GM12892 (cell line): ENCODE data around the gene TMEM213.

Experiments used
- POLR2A ChIP-seq: IDR thresholded peaks from 2 replicates; pipeline ENCODE4 v1.6.1; 2011; ENCODE audit warnings: low read depth, low read length, control low read depth
- POLR2AphosphoS5 ChIP-seq: IDR thresholded peaks from 2 replicates; pipeline ENCODE4 v1.6.1; 2011; ENCODE audit warnings: low read depth, low read length, control low read depth
- TAF1 ChIP-seq: IDR thresholded peaks from 2 replicates; pipeline ENCODE4 v1.6.1; 2011; ENCODE audit warnings: low read depth, mild to moderate bottlenecking, control low read depth, low read length, borderline replicate concordance

DNA sequence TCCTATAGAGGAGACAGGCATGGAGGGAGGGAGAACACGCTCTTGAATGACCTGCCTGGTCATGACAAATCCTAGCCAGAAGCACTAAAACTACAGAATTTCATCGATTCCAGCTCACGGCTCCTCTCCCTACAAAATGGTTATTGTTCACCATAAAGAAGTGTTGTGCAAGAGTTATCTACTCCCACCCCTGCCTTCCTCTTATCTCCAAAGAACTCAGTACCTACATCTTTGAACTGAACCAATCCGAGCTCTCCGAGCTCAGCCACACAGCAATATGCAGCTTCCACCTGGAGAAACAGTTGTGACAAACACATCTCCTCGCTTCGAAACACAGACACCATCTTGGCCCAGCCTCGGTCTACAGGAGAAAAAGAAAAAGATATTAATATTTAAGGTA is 26.9 kb upstream of the TMEM213 start:
- TF ChIP-seq POLR2A, result no peak
- no peak for TF ChIP-seq POLR2AphosphoS5
- TF ChIP-seq TAF1, result no peak
